Measurements from ENCODE around the gene HSD3B1. TPM values are rescaled to one million over a fixed set of nuclear protein-coding genes. Genes with fewer than 3 reads are reported as not detected.

Gene HSD3B1
- polyA plus RNA-seq, 2 of the 4 experiments (the other 2 are of a cell fraction) = not detected

- ChIA-PET POLR2A (no interaction called here), CTCF (no interaction called here)
- DNase-seq (ENCODE audit: low read depth in 1 of 2, low spot score in 1 of 2) (peak; percentile 3 to 48), FAIRE-seq (no peak), ATAC-seq (peak; percentile 92 to 96)
- Histone ChIP-seq H3K4me1 (no peaks in the 10 kb centered on the region), H3K4me2 (no peak overlapping the region), H3K9me3 (no peaks in the 10 kb centered on the region), H3K4me3 (no peak overlapping the region), H3K27ac (no peak overlapping the region)
- 56% methylated on average over 4 of the region's 4 CpGs for WGBS (ENCODE audit: missing lambda C conversion rate)
- TF ChIP-seq CTCF (IDR thresholded peaks at IDR 0.05) = peak; percentile 26; the same call in 1 of the 3 replicates
- TF ChIP-seq FOSB (CRISPR knock-in tag; IDR thresholded peaks at IDR 0.05) = no peak
- peak in 1 of 2 experiments; percentile 59; a peak in 2 of 5 replicates for TF ChIP-seq RAD21 (conservative IDR thresholded peaks at IDR 0.05 in 1 of 2, IDR thresholded peaks at IDR 0.05 in 1 of 2)
Measured at GRCh38 chr1:119549719-119550132, 42.7 kb downstream of the HSD3B1 start.

GRCh38 chr1:119550381-119550780 is 43.4 kb downstream of the HSD3B1 start:
- H3K4me3 ChIP-seq = no peak overlapping the region
- ATAC-seq (no peak), FAIRE-seq (no peak), DNase-seq (ENCODE audit: low read depth in 1 of 2, low spot score in 1 of 2) (no peak)
- no peak overlapping the region for H3K27ac ChIP-seq
- no peak for TF ChIP-seq HOXA7 (CRISPR knock-in tag; IDR thresholded peaks at IDR 0.05)
- no peak for TF ChIP-seq JUN (IDR thresholded peaks at IDR 0.05)
- TF ChIP-seq HEYL (CRISPR knock-in tag; IDR thresholded peaks at IDR 0.05) = no peak
- TF ChIP-seq RFX5 (IDR thresholded peaks at IDR 0.05) = no peak
- TF ChIP-seq USF2 (IDR thresholded peaks at IDR 0.05) = no peak
- no peak for TF ChIP-seq CHD4 (IDR thresholded peaks at IDR 0.05; ENCODE audit: borderline replicate concordance)
- TF ChIP-seq CBX2 (IDR thresholded peaks at IDR 0.05; ENCODE audit: borderline replicate concordance, low read depth) = no peak
- no peak for TF ChIP-seq REST (IDR thresholded peaks at IDR 0.05)
- TF ChIP-seq HES2 (IDR thresholded peaks at IDR 0.05) = no peak
- TF ChIP-seq TP53 (CRISPR knock-in tag; IDR thresholded peaks at IDR 0.05) = no peak
- TF ChIP-seq GATA3 (IDR thresholded peaks at IDR 0.05; ENCODE audit: borderline replicate concordance) = no peak
- TF ChIP-seq TFCP2L1 (CRISPR knock-in tag; IDR thresholded peaks at IDR 0.05) = no peak
- TF ChIP-seq CTCF (IDR thresholded peaks at IDR 0.05) = no peak
- no peak for TF ChIP-seq JUNB (IDR thresholded peaks at IDR 0.05)
- no peak for TF ChIP-seq SREBF2 (IDR thresholded peaks at IDR 0.05)
- H3K4me1 ChIP-seq = no peaks in the 10 kb centered on the region
- ChIA-PET CTCF (interaction anchor here (1.2 to 1.7 kb wide), 2 partner anchors 32 to 124 kb away, joined by 3 read pairs; no protein-coding TSS in a partner anchor), POLR2A (no interaction called here)
- H3K9me3 ChIP-seq = no peaks in the 10 kb centered on the region
- no peak overlapping the region for H3K4me2 ChIP-seq
- 84% methylated on average over 2 of the region's 2 CpGs for WGBS (ENCODE audit: missing lambda C conversion rate)

Data from A549 (cell line).